ENCODE data around the gene C9orf85. TPM values are rescaled to one million over a fixed set of nuclear protein-coding genes. Genes with fewer than 3 reads are reported as not detected.

C9orf85 gene
- total and polyA plus RNA-seq, 9 of the 15 experiments (the other 6 are each of a cell fraction or from before 2014, with no cell fraction given): 6.7 to 17.6 (median 13.0) TPM

DNA sequence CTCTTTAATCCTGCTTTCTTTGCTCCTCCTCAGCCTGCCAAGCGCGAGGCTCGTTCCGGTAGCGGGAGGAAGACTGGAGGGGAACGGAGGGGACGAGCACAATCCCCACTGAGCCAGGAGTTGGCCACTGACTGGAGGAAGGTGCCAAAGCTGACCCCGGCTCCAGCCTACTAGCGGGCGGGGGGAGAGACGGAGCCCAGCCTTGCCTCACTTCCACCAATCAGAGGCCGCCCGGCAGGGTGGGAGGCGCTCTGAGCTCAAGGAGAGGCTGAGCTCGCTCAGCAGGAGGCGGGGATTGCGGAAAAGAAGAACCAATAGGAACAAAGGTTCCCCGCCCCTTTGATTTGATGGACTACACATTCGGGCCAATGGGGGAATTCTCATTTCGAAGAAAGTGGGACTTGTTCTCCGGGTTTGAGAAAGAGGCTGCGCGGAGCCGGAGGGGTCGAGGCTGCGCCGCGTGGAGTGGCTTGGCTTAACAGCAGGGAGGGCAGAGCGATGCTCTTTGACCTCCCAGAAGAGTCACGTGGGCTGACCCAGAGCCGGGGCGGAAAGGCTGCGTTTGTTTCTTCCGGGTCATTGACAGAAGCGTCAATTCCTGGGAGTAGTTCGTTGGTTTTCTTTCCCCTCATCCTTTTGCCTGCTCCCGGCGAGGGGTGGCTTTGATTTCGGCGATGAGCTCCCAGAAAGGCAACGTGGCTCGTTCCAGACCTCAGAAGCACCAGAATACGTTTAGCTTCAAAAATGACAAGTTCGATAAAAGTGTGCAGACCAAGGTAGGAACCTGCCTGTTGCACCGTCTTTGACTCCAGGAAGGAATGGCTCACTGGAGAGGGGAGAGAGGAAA, at the start of gene C9orf85, which contains the start of gene ABHD17B (continued):
- TF ChIP-seq, protein P1, sequence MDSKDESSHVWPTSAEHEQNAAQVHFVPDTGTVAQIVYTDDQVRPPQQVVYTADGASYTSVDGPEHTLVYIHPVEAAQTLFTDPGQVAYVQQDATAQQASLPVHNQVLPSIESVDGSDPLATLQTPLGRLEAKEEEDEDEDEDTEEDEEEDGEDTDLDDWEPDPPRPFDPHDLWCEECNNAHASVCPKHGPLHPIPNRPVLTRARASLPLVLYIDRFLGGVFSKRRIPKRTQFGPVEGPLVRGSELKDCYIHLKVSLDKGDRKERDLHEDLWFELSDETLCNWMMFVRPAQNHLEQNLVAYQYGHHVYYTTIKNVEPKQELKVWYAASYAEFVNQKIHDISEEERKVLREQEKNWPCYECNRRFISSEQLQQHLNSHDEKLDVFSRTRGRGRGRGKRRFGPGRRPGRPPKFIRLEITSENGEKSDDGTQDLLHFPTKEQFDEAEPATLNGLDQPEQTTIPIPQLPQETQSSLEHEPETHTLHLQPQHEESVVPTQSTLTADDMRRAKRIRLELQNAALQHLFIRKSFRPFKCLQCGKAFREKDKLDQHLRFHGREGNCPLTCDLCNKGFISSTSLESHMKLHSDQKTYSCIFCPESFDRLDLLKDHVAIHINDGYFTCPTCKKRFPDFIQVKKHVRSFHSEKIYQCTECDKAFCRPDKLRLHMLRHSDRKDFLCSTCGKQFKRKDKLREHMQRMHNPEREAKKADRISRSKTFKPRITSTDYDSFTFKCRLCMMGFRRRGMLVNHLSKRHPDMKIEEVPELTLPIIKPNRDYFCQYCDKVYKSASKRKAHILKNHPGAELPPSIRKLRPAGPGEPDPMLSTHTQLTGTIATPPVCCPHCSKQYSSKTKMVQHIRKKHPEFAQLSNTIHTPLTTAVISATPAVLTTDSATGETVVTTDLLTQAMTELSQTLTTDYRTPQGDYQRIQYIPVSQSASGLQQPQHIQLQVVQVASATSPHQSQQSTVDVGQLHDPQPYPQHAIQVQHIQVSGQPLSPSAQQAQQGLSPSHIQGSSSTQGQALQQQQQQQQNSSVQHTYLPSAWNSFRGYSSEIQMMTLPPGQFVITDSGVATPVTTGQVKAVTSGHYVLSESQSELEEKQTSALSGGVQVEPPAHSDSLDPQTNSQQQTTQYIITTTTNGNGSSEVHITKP (IDR thresholded peaks at IDR 0.05; ENCODE audit: partially characterized antibody): peak; percentile 89
- peak; percentile 23; the same call in 1 of the 2 replicates for TF ChIP-seq EP300 (IDR thresholded peaks at IDR 0.05; ENCODE audit: low read length)
- peak; percentile 96 for TF ChIP-seq GABPA (tag; conservative IDR thresholded peaks at IDR 0.05; ENCODE audit: low read depth)
- TF ChIP-seq ZNF384 (IDR thresholded peaks at IDR 0.05; ENCODE audit: low read depth, low read length): no peak
- TF ChIP-seq NCOA2 (IDR thresholded peaks at IDR 0.05; ENCODE audit: partially characterized antibody in 2 of 2): no peak
- TF ChIP-seq, protein P2, sequence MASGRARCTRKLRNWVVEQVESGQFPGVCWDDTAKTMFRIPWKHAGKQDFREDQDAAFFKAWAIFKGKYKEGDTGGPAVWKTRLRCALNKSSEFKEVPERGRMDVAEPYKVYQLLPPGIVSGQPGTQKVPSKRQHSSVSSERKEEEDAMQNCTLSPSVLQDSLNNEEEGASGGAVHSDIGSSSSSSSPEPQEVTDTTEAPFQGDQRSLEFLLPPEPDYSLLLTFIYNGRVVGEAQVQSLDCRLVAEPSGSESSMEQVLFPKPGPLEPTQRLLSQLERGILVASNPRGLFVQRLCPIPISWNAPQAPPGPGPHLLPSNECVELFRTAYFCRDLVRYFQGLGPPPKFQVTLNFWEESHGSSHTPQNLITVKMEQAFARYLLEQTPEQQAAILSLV (tag; IDR thresholded peaks at IDR 0.05): no peak
- no peak for TF ChIP-seq ZBTB1 (CRISPR knock-in tag; IDR thresholded peaks at IDR 0.05; ENCODE audit: borderline replicate concordance, low read depth)
- TF ChIP-seq, protein P3, sequence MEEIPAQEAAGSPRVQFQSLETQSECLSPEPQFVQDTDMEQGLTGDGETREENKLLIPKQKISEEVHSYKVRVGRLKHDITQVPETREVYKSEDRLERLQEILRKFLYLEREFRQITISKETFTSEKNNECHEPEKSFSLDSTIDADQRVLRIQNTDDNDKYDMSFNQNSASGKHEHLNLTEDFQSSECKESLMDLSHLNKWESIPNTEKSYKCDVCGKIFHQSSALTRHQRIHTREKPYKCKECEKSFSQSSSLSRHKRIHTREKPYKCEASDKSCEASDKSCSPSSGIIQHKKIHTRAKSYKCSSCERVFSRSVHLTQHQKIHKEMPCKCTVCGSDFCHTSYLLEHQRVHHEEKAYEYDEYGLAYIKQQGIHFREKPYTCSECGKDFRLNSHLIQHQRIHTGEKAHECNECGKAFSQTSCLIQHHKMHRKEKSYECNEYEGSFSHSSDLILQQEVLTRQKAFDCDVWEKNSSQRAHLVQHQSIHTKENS (CRISPR knock-in tag; IDR thresholded peaks at IDR 0.05): no peak
- peak; percentile 42 for TF ChIP-seq RBBP5 (IDR thresholded peaks at IDR 0.05; ENCODE audit: borderline replicate concordance, insufficient read depth, low read length, poor library complexity, severe bottlenecking)
- 0 out of 4 replicates have a peak, but pooled peaks of 1 of the 2 experiments have one; percentile 35 for TF ChIP-seq ARNT (IDR thresholded peaks at IDR 0.05)
- TF ChIP-seq HSF4 (CRISPR knock-in tag; IDR thresholded peaks at IDR 0.05; ENCODE audit: borderline replicate concordance): no peak
- no peak for TF ChIP-seq RBM39 (optimal IDR thresholded peaks at IDR 0.05; ENCODE audit: low read depth, low read length)
- TF ChIP-seq, protein P4, sequence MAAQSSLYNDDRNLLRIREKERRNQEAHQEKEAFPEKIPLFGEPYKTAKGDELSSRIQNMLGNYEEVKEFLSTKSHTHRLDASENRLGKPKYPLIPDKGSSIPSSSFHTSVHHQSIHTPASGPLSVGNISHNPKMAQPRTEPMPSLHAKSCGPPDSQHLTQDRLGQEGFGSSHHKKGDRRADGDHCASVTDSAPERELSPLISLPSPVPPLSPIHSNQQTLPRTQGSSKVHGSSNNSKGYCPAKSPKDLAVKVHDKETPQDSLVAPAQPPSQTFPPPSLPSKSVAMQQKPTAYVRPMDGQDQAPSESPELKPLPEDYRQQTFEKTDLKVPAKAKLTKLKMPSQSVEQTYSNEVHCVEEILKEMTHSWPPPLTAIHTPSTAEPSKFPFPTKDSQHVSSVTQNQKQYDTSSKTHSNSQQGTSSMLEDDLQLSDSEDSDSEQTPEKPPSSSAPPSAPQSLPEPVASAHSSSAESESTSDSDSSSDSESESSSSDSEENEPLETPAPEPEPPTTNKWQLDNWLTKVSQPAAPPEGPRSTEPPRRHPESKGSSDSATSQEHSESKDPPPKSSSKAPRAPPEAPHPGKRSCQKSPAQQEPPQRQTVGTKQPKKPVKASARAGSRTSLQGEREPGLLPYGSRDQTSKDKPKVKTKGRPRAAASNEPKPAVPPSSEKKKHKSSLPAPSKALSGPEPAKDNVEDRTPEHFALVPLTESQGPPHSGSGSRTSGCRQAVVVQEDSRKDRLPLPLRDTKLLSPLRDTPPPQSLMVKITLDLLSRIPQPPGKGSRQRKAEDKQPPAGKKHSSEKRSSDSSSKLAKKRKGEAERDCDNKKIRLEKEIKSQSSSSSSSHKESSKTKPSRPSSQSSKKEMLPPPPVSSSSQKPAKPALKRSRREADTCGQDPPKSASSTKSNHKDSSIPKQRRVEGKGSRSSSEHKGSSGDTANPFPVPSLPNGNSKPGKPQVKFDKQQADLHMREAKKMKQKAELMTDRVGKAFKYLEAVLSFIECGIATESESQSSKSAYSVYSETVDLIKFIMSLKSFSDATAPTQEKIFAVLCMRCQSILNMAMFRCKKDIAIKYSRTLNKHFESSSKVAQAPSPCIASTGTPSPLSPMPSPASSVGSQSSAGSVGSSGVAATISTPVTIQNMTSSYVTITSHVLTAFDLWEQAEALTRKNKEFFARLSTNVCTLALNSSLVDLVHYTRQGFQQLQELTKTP (IDR thresholded peaks at IDR 0.05; ENCODE audit: low read depth in 1 of 2, partially characterized antibody in 2 of 2): peak; percentile 43 to 48
- no peak for TF ChIP-seq CEBPB (tag; IDR thresholded peaks at IDR 0.05)
- peak; percentile 72 for TF ChIP-seq SP2 (IDR thresholded peaks at IDR 0.05; ENCODE audit: extremely low read depth, low read depth, low read length, poor library complexity, severe bottlenecking)
